Amygdala (tissue), 56 donors: ENCODE data around the gene IL10RB.
"Not testable (repeated sequence)": the region's sequence is repeated elsewhere in the genome, so short reads cannot be mapped to it uniquely, and the experiment has no call there.

Source experiments
- DNase-seq, 56 donors: peaks; one replicate each; lab custom pipeline; 2025; lab: John Stamatoyannopoulos, UW

IL10RB gene

DNA sequence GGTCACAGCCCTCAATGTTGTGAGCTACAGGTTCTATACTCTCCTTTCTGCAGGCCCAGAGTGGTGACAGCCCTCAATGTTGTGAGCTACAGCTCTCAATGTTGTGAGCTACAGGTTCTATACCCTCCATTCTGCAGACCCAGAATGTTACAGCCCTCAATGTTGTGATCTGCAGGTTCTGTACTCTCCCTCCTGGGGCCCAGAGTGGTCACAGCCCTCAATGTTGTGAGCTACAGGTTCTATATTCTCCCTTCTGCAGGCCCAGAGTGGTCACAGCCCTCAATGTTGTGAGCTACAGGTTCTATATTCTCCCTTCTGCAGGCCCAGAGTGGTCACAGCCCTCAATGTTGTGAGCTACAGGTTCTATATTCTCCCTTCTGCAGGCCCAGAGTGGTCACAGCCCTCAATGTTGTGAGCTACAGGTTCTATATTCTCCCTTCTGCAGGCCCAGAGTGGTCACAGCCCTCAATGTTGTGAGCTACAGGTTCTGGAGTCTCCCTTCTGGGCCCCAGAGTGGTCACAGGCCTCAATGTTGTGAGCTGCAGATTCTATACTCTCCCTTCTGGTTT lies 26.5 kb upstream of the IL10RB start:
- DNase-seq = not testable (repeated sequence)

DNA sequence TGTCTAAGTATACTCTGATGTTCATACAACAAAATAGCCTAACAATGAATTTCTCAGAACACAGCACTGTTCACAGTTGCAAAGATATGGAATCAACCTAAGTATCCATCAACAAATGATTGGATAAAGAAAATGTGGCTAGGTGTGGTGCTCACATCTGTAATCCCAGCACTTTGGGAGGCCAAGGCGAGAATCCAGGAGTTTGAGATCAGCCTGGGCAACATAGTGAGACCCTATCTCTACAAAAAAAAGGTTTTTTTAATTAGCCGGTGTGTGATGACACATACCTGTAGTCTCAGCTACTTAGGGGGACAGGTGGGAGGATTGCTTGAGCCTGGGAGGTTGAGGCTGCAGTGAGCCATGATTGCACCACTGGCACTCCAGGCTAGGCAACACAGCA lies 25.8 kb upstream of the IL10RB start:
- no peak for DNase-seq

DNA sequence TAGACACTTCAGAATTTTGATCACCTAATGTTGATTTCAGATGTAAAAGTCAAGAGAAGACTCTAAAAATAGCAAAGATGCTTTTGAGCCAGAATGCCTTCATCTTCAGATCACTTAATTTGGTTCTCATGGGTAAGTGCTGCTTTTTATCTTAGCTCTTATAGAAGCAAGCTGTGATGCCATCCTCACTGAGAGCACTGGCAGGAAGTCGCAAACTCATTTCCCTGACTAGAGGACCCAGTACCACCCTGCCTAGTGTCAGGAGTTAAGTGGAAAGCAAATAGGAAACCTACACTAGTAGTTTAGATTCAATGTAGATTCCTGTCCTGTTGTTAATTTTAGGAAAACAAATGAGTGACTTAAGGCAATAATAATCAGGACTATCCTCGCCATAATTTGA lies 24.3 kb upstream of the IL10RB start:
- DNase-seq = no peak

DNA sequence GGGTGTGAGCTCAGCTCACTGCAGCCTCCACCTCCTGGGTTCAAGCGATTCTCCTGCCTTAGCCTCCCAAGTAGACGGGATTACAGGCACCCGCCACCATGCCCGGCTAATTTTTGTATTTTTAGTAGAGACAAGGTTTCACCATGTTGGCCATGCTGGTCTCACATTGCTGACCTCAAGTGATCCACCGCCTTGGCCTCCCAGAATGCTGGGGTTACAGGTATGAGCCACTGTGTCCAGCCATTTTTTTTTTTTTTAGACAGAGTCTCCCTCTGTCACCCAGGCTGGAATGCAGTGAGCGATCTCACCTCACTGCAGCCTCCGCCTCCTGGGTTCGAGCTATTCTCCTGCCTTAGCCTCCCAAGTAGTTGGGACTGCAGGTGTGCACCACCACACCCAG lies 23.3 kb upstream of the IL10RB start:
- not testable (repeated sequence) for DNase-seq

DNA sequence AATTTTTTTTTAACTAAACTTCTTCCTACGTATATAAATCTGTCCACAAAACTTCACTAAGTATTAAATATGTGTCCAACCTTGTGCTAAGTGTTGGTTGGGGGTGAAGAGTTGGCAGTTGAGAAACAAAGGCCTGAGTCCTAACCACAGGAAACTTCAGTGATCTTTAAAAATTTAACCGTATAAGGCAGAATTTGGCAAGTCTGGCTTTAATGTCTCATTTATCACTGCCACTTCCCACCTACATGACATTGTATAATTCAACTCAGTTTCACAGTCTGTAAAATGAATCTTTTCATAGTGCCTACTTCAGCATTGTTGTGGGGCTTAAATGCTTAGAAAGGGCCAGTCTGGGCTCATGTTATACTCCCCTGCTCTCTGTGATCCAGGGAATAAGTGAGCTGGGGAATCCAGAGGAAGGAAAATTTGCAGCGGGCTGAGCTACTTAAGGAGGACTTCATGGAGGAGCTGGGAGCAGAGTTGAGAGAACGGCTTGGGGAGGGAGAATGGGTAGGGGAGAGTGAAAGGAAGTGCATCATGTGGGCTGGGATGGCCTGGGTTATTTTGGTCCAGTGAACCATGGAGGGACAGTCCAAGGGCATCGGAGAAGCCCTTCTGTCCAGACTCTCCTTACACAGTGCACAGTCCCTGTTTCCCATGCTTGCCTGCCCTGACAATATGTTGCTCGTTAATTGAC lies 21.9 kb upstream of the IL10RB start:
- no peak for DNase-seq

DNA sequence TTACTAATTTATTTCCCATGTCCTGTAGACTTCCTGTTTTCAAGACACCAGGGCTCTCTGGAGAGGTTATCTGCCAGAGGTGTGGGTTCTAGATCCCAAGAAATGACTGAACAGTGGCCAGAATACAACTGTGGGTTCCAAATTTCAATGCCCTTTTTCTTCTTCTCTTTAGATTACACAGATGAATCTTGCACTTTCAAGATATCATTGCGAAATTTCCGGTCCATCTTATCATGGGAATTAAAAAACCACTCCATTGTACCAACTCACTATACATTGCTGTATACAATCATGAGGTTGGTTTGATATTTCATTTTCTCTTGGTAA lies 21.4 kb upstream of the IL10RB start:
- DNase-seq = no peak

DNA sequence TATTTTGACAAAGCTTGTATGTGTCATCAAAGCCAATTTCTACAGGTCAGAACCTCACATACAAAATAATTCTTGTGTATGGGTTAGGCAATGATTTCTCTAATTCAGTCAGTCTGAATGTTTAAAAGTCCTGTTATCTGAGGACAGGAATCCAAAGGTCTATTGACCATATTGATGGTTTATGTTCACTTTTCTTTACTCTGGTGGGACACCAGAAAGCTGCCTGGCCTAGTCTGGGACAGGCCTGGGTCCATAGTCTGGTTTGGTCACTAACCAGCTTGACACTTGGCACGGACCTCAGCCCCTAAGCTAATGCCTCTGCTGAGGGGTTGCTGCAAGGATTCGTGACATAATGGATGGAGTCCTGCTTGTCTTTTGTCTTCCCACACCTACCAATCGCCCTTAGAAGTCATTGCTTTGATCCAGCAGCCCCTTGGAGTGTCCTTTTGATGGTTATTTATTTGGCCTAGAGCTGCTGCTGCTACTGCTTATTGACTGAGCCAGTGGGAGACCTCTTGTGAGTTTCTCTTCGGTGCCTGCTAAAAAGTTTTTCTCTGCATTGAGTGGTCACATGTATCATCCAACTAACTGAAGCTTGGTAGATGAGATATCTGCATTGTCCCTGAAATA lies 20.8 kb upstream of the IL10RB start:
- DNase-seq = no peak

DNA sequence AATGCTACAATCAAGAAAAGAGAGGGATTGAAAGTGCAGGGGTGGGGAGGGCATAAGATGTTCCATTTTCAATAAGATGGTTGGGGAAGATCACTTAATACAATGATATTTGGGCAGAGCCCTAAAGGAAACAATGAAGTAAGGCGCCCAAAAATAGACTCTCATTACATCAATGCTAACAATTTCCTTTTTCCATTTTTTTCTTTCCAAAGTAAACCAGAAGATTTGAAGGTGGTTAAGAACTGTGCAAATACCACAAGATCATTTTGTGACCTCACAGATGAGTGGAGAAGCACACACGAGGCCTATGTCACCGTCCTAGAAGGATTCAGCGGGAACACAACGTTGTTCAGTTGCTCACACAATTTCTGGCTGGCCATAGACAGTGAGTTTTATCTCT lies 19.7 kb upstream of the IL10RB start:
- no peak for DNase-seq

DNA sequence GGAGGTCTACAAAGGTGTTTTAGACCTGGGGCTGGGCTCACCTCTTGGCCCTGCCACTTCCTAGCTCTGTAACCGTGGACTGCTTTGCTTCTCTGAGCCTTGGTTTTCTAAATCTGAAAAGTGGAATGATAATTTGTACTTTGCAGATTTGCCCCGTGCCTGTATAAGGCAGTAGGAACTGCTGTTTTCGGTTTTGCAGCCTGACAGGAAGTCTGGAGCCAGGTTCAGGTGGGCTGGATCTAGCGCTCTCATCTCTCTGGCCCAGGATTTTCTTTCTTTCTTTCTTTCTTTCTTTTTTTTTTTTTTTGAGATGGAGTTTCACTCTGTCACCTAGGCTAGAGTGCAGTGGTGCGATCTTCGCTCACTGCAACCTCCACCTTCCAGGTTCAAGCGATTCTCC lies 19.2 kb upstream of the IL10RB start:
- DNase-seq = no peak

DNA sequence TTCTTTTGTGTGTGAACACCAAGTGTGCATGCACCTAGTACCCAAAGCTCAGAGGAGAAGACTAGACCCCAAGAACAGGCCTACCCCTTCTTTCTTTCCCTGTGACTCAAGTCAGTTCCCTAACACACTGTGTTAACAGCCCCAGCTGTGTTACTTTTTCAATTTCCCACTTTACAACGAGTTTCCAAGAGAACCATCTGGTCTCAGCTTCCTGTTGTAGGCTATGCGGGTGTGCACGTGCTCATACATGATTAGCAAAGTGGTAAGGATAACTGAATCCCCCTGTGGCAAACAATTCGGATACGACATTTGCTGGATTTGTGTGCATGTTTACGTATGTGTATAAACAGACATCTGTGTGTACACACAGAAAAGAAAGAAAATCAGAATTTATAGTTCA lies 18.6 kb upstream of the IL10RB start:
- no peak for DNase-seq

DNA sequence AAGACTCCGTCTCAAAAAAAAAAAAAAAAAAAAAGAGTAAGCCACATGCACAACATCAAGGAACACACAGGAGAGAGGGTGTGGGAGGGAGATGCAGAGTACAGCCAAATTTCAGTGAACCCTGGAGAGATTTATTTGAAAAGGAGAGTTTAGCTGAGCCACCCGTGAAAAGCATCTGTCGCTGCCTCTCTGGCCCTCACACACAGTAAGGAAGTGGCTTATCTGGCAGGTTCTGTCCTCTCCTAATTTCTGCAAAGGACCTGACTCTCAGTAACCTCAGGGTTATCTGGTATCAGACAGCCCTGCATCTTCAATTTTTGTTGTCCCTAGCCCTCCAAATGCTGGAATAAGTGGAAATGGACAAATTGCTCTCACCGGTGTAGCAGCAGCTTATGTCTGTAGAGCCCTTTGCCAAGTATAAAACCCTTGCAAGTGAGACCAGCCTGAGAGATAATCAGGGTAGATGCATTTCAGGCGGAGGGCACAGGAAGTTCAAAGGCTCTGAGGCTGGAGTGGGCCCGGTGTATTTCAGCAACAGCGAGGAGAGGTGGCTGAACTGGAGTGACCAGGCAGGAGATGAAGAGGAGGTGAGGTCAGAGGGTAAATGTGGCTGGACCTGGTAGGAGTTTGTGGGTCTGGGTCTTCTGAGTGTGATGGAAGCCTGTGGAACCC lies 16.7 kb upstream of the IL10RB start:
- DNase-seq = no peak

DNA sequence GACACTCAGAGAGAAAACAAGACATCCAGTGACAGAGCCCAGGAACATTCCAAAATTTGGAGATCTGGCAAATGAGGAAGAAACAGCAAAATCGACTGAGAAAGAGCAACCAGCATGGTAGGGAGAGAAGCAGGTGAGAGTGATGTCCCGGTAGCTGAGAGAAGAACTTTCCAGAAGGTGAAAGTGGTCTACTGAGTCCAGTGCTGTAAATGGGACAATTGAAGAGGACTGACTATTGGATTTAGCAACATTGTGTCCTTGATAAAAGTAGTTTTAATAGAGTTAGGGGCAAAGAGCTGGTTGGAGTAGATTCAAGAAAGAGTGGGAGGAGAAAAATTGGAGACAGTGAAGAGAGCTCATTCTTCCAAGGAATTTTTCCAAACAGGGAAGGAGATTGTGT lies 15.0 kb upstream of the IL10RB start:
- DNase-seq = no peak

DNA sequence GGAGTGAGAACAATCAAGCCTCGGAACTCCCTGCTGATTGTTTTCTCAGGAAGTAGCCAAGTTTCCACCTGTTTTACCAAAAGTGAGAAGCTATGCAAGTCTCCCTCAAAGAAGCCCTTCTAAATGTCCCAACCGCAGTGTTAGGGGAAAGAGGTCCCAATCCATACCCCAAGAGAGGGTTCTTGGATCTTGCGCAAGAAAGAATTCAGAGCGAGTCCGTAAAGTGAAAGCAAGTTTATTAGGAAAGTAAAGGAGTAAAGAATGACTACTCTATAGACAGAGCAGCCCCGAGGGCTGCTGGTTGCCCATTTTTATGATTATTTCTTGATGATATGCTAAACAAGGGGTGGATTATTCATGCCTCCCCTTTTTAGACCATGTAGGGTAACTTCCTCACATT lies 12.8 kb upstream of the IL10RB start:
- not testable (repeated sequence) for DNase-seq

DNA sequence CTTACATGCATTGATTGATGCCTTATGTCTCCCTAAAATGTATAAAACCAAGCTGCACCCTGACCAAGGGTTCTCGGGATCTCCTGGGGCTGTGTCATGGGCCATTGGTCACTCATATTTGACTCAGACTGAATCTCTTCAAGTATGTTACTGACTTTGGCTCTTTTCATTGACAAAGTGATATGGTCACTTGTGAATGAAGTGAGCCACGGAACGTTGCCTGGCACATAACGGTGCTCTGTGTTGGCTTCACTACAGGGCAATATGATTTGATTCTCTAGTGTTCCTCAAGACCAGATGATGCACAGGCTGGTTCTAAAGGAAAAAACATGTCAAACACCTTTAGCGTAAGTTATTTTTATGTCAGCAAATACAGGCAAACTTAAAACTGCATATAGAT lies 11.4 kb upstream of the IL10RB start:
- DNase-seq = no peak

DNA sequence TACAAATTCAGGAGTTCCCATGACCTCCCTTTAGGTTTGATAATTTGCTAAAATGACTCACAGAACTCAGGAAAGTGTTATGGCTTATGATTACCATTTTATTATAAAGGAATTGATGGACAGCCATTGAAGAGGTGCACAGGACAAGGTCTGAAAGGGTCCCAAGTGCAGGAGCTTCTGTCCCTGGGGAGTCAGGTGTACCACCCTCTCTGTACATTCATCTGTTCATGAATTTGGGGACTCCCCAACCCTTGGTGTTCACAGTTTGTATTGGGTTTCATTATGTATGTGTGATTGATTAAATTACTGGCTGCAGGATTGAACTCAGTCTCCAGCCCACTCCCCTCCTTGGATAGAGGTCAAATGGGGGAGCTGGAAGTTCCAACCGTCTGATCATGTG lies 10.8 kb upstream of the IL10RB start:
- no peak for DNase-seq

DNA sequence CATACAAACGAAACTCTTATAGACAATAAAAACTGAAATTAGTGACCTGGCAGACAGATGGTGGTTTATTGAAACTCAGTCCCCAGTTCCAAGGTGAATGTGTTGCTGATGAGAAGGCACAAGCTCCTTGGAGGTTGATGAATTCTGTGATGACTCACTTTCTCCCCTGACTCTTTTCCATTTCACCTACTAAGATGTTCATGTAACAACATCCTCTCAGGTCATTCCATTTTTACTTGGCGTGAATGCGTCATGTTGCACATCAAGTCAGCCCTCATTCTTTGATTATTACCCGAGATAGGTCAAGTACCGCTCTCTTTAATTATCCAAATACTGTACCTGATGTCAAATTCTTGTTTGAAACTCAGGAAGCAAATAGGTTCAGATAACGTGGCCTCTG lies 10.1 kb upstream of the IL10RB start:
- no peak for DNase-seq

DNA sequence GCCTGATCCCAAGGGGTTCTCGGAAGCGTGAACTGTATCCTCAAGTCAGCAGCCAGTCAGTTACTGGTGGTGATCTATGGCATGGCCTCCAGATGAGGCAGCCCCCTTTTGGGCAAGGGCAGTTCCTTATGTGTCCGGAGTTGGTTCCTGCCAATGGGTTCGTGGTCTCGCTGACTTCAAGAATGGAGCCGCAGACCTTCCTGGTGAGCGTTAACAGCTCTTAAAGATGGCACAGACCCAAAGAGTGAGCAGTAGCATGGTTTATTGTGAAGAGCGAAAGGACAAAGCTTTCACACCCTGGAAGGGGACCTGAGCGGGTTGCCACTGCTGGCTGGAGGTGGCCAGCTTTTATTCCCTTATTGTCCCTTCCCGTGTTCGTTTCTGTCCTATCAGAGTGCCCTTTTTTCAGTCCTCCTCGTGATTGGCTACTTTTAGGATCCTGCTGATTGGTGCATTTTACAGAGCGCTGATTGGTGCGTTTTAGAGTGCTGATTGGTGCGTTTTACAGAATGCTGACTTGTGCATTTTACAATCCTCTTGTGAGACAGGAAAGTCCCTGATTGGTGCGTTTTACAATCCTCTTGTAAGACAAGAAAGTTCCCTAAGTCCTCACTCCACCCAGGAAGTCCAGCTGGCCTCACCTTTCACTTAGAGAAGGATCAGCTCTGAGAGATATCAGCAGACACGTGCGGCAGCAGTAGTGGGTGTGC lies 8.9 kb upstream of the IL10RB start:
- DNase-seq = no peak

DNA sequence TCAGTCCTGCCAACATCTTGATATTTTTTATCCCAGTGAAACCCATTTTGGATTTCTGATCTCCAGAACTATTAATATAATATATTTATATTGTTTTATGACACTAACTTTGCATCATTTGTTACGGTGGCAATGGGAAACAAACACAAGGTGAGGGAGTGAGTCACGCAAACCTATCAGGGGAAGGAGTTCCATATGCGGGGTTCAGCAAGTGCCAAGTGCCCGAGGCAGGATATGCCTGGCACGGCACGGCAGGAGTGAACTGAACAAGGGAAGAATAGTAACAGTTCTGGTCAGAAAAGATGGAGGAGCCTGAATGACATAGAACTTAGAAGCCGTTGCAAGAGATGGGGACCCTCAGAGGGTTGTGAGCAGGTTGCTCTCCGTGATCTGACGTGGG lies 7.7 kb upstream of the IL10RB start:
- DNase-seq = no peak

DNA sequence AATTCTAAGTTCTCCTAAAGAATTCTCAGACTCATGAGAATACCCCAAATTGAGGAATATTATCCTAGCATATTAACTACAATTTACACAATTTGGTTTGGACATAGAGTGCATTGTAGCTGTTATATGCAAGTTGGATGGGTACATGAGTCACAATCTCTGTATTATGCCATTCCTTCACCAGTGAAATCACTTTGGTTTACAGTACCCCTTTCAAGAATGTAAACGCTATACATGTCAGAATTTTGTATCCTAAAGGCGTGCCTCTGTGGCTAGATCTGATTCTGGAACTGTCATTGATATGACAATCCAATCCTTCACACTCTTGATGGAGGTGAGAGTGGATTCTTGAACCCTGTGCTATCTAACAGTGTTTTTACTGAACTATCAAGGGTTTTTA lies 6.7 kb upstream of the IL10RB start:
- DNase-seq = no peak

DNA sequence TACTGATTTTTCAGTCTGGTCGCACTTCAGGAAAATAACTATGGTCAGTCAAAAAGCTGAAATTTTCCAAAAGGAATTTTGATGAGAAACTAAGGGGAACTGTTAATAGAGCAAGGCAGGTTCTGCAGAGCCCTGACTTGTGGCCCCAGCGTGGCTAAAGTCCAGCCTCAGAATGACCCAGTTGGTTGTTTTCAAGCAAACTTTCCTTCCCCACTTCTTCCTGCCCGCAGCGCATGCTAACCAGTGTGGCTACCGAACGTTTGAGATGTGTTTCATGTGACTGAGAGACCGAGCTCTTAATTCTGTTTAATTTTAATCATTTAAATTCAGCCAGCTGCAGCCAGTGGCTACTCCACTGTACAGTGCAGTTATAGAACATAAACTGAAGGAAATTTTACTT lies 6.2 kb upstream of the IL10RB start:
- peak in 21 of 56 donors; percentile 1 to 43 (median 8) for DNase-seq

DNA sequence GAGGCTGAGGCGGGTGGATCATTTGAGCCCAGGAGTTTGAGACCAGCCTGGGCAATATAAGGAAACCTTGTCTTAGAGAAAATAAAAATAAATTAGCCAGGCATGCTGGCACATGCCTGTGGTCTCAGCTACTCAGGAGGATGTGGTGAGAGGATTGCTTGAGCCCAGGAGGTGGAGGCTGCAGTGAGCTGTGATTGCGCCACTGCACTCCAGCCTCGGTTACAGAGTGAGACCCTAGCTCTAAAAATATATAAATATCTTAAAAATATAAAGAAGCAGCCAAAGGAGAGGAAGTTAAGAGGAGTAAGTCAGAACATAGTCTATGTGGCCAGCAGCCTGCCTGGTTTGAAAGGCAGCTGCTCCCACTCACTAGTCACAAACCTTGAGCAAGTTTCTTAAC lies 4.5 kb upstream of the IL10RB start:
- DNase-seq = peak in 2 of 56 donors; percentile 3 to 7
